ENCODE data around the gene GON7.
A peak's percentile ranks its signal among the peaks of the same experiment; 100 is the strongest.
"Not testable (repeated sequence)": the region's sequence is repeated elsewhere in the genome, so short reads cannot be mapped to it uniquely, and the experiment has no call there.

The GON7 gene

GRCh38 chr14:93206793-93207467 lies at the start of gene GON7, which contains the start of gene UBR7:
GON7 (minus strand) TSS chr14:93207065; CDS start chr14:93207037, 28 bp downstream.
UBR7 (plus strand) TSS chr14:93207256; CDS start chr14:93207292, 36 bp downstream.
- DNase-seq (ENCODE audit: extremely low spot score, insufficient read length, low read depth) (peak; percentile 86), FAIRE-seq (peak; percentile 97)

GRCh38 chr14:93249128-93249831 lies 42.4 kb upstream of the GON7 start:
- DNase-seq (ENCODE audit: extremely low spot score, insufficient read length, low read depth): no peak

DNA sequence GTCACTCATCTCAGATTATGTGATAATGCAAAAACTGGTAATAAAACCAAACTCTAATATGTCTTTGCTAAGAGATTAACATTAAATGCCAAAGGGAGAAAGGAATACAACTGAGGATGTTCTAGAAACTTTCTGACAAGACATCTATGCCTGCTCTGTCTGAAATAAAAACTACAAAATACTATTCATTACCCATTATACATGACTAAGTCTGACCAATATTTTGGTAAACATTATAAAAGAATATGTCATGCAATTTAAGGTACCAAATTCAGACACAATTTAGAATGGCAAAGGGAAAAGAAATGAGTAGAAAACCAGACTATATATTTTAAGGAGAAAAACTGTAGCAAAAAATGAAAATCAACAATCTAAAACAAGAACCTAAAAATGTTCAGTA lies 39.7 kb upstream of the GON7 start:
- no peak for FAIRE-seq
- DNase-seq (ENCODE audit: extremely low spot score, insufficient read length, low read depth): no peak

More at GRCh38 chr14:93249128-93249831, 42.4 kb upstream of the GON7 start:
- FAIRE-seq: no peak

DNA sequence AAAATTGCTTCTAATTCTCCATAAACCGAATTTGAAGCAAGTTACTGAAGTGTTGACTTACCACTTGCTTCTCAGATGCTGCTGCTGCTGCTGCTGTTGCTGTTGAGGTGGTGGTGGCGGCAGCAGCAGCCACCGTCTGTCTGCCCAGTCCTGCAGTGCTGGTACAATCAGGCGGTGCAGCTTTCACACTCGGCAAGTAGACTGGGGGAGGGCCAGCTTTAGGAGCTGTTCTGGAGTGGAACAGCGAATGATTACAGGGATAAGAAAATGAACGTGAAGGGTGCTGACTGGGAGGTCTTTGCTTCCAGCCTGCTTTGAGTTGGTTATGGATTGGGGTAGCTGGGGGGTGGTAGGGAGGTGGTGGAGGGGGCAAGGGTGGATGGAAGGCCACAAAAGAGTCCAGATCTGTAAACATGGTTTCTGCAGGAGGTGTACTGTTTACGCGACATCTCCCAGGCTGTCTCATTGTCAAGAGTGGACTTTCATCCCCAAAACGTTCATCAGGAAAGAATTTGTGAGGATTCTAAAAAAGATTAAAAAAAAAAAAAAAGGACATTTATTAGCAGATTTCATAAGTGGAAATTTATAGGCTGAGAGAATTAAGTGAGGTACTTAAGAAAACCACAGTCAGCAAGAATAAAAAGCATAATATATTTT lies 39.0 kb upstream of the GON7 start:
- DNase-seq (ENCODE audit: extremely low spot score, insufficient read length, low read depth) (no peak), FAIRE-seq (no peak)

DNA sequence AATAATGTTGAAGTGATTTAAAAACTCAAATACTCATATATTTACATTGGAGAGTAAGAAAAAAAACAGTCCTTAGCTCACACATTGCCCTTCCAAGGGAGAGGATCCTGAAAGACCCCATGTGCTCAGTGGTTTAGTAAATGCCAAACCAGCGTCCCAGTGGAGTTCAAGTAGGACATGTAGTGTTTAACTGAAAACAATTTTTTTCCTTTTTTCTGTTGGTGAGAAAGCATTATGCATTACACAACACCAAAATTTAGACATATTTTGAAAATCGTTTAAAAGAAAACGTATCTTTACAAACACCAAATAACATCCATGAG lies 33.8 kb upstream of the GON7 start:
- no peak for DNase-seq (ENCODE audit: extremely low spot score, insufficient read length, low read depth)
- FAIRE-seq: no peak

GRCh38 chr14:93239869-93240677 lies 33.2 kb upstream of the GON7 start:
- DNase-seq (ENCODE audit: extremely low spot score, insufficient read length, low read depth) (no peak), FAIRE-seq (no peak)

DNA sequence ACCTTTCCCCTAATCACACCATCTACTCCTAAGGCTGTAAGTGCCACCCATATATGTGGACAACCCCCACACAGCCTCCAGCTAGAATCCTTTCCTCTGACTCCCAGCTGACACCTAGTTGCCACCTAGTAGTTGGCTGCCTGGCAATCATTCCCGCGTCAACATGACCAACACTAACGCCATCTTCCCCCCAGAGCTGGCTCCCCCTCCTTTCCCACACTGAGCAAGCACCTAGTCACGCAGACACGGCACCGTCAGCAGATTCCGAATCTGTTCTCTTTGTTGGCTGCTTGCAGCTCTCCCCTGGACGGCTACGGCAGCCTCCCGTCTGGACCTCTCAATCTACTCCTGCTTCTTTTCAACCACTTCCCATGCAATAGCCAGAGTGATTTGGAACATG lies 27.9 kb upstream of the GON7 start:
- no peak for FAIRE-seq

GRCh38 chr14:93233078-93233477 lies 26.2 kb upstream of the GON7 start:
- FAIRE-seq; DNase-seq (ENCODE audit: extremely low spot score, insufficient read length, low read depth): not testable (repeated sequence)

More for the DNA sequence above, 27.9 kb upstream of the GON7 start:
- no peak for DNase-seq (ENCODE audit: extremely low spot score, insufficient read length, low read depth)

DNA sequence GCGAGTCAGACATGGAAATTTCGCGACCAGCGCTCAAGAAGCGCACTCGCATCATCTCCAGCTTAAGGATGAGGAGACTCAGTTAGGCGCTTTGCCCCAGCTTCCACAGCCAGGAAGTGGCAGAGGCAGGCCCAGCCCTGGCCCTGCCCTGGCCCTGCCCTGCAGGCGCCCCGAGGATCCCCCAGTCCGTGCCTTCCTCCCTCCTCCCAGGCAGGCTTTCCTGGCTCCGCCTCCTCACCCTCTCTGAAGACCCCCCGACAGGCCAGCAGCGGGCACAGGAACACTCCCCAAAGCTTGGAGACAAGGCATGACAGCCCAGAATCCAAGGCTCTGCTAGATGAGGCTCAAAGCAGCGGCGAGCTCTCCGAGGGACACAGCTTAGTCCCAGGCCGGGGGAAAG lies 25.3 kb upstream of the GON7 start:
- no peak for FAIRE-seq
- DNase-seq (ENCODE audit: extremely low spot score, insufficient read length, low read depth): no peak

- FAIRE-seq (no peak), DNase-seq (ENCODE audit: extremely low spot score, insufficient read length, low read depth) (no peak)
Measured at GRCh38 chr14:93231129-93231979, 24.5 kb upstream of the GON7 start.

DNA sequence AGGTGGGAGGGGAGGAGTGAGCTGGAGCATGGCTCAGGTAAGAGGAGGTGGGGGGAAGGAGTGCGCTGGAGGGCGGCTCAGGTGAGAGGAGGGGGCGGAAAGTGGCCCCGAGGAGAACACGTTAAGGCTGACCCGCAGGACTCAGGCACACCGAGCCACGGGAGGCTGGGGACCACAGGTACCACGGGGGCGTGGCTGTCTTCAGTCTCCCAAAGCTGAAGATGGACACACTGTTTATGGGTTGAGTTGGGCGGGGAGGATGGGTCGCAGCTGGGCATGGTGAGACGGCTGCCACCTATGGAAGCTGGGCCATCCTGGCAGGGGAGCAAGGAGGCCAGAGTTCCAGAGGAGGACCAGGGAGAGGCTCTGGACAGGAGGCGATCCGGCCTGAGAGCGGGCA lies 23.7 kb upstream of the GON7 start:
- no peak for FAIRE-seq

DNA sequence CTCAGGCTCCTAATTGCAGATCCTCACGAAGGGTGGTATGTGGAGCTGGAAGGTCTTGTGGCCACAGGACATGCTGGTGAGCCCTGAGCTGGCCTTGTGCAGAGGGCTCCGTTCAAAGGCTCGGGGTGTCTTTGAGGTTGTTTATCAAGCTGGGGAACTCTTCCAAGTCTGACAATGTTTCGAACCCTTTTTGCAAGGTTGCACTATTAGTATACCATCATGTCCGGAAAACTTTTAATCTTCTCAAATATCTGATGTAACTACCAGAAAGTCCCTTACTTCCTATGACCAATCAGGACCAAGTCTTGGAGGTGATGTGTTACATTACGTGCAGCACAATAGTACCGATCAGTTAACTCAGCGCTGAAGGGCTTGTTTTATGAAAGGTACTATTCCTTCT lies 21.7 kb upstream of the GON7 start:
- FAIRE-seq (no peak), DNase-seq (ENCODE audit: extremely low spot score, insufficient read length, low read depth) (no peak)

More for the DNA sequence above, 23.7 kb upstream of the GON7 start:
- DNase-seq (ENCODE audit: extremely low spot score, insufficient read length, low read depth): no peak

DNA sequence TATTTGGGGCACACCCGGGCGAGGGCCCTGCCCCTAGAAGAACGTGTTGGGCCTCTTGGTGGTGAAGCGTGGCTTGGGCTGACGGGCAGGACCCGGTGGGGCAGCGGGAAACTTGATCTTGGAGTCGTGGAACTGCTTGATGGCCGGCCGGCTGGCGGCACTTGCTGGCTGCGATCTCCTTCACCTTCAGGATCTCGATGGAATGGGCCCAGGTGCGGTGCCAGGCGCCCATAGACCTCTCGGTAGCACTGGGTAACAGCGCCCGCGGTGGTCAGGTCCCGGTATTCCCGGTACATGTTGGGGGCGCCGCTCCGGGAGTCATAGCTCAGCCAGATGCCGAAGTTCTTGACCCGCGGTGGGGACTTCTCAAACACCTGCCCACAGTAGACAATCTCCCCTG lies 16.7 kb upstream of the GON7 start:
- FAIRE-seq (no peak), DNase-seq (ENCODE audit: extremely low spot score, insufficient read length, low read depth) (no peak)

DNA sequence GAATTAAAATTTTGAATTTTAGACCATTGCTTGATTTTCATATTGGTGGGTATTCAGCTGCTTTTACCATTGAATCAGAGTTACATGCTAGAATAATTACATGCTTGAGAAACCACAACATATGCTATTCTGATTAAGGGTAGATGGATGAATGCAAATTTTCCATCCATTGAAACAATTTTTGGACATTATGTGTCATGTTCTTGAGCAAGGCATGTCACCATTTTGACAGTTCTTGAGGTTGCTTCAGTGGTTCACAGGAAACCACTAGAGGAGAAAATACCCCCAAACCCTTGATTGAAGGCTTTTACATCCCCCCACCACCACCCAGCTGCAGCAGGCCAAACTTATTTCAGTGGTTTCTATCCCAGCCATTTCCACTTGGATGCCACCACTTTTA lies 13.6 kb upstream of the GON7 start:
- FAIRE-seq (no peak), DNase-seq (ENCODE audit: extremely low spot score, insufficient read length, low read depth) (no peak)

DNA sequence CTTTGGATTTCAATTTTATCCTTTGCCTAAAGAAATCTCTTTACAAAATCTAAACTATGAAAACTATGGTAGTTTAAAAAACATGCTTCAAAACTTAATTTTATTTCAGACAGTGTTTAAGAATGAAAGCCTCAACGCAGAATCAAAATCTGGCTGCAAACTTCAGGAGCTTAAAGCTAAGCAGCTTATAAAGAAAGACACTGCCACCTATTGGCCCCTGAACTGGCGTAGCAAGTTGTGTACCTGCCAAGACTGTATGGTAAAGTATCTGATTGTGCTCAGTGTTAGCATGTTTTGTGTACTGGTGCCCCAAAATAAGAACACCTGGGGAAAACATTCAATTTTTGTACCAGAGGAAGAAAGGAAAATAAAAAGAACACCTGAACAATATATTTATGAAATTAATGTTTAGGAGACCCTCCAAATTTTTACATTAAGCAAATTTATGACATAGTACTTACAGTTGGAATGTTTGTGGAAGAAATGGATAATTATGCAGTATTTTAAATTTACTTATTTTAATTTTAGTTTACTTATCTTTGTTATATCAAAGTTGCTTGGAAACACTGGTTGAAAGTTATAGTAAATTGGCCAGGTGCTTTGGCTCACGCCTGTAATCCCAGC lies 12.3 kb upstream of the GON7 start:
- DNase-seq (ENCODE audit: extremely low spot score, insufficient read length, low read depth): peak; percentile 25
- FAIRE-seq: peak; percentile 80

DNA sequence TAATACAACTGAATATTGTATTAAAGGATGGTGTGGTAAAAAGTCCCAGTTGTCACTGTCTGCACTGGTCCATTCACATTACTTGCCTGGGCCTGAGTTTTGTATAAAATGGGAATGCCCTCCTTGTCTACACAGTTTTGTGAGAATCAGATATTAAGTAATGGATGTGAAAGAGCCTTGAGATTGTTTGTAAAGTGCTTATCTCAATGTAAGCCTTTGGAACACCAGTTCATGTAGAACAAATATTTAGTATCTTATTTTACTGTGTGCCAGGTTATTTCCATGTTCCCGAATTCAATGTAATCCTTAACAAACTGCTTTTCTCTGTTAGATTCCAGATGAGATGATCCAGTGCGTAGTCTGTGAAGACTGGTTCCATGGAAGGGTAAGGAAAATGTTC lies 7.7 kb upstream of the GON7 start:
- no peak for FAIRE-seq

GRCh38 chr14:93212432-93212831 lies 5.6 kb upstream of the GON7 start:
- FAIRE-seq (peak; percentile 89), DNase-seq (ENCODE audit: extremely low spot score, insufficient read length, low read depth) (no peak)

More for the DNA sequence above, 7.7 kb upstream of the GON7 start:
- DNase-seq (ENCODE audit: extremely low spot score, insufficient read length, low read depth): no peak

DNA sequence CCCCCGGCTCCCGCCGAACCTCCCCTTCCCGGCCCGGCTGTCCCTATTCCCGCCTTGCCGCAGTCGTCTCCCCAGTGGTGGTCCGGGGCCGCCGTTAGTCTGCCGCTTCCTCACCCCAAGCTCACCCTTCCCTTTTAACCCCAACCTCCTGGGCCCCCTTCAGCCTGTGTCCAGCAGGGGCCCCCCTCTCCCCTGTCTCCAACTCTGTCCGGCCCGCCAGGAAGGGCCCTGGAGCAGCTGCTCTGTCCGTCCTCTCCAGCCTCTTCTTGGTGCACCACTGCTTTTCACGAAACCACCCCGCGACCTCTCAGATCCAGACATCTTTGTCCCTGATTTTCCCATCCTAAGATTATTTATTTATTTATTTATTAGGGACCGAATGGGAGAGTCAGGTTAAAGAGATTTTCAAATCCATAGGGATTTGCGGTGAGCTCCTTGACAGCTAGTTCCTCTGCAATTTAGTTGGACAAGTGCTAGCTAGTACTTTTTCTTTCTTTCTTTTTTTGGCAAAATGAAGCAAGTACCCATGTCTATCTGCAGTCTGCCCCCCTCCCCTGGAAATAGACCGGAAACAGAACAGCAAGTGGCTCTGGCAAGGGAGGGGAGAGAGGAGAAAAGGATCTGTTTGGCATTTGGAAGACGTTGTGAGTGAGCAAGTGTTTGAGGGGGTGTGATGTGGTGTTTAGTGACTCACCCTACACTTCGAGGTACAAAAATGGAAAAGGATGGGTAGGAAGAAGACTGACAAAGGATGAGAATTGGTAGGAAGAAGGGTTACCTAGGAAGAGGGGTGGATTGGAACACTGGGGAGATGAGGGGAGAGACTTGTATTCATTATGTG lies 823 bp upstream of the GON7 start:
- DNase-seq (ENCODE audit: extremely low spot score, insufficient read length, low read depth) (no peak), FAIRE-seq (no peak)
